A673 (cell line): Measurements from ENCODE around the gene EYA3. TPM values are rescaled to one million over a fixed set of nuclear protein-coding genes. Genes with fewer than 3 reads are reported as not detected.

ENCODE experiments used
- BruUV-seq: library from RNA; stranded (reverse); fragments of 400-500 nt; replicated peaks from 2 replicates; lab custom pipeline; 2021; lab: Mats Ljungman, UMichigan
- CTCF ChIA-PET: fragments of 300-600 bp; sonication (Branson Sonifier 250); formaldehyde crosslinking; loops from one replicate; lab custom pipeline; 2022; ENCODE audit warnings: antibody characterized with exemption; lab: Charles Lee
- POLR2A ChIA-PET: fragments of 300-600 bp; sonication (Branson Sonifier 250); formaldehyde crosslinking; loops from one replicate; lab custom pipeline; 2022; ENCODE audit warnings: antibody characterized with exemption; ENCODE audit not compliant: low non-redundant PET; lab: Charles Lee
- DNase-seq: peaks from one replicate; pipeline ENCODE4 v3.0.0-alpha.2; 2015; ENCODE audit warnings: low spot score
- H3K27ac ChIP-seq: fragments of 200-600 bp; sonication (generic); 2 replicates; pipeline ENCODE4 v1.5.1; 2016; ENCODE audit warnings: mixed run types, low read depth, mild to moderate bottlenecking, mixed read lengths, antibody characterized with exemption, low read length; ENCODE audit not compliant: poor library complexity, severe bottlenecking
- H3K27me3 ChIP-seq: fragments of 200-600 bp; sonication (generic); replicated peaks from 2 replicates; pipeline ENCODE4 v1.6.1; 2017; ENCODE audit warnings: mixed run types, low read depth, mild to moderate bottlenecking, mixed read lengths, antibody characterized with exemption, low read length; ENCODE audit not compliant: insufficient read depth, poor library complexity
- H3K36me3 ChIP-seq: fragments of 200-600 bp; sonication (generic); 2 replicates; pipeline ENCODE4 v1.6.1; 2016; ENCODE audit warnings: mixed run types, mild to moderate bottlenecking, mixed read lengths, antibody characterized with exemption, low read length; ENCODE audit not compliant: insufficient read depth, poor library complexity, severe bottlenecking
- H3K4me1 ChIP-seq: fragments of 200-600 bp; sonication (generic); 2 replicates; pipeline ENCODE4 v1.6.1; 2017; ENCODE audit warnings: mixed run types, mild to moderate bottlenecking, mixed read lengths, antibody characterized with exemption, low read length; ENCODE audit not compliant: insufficient read depth, poor library complexity, severe bottlenecking
- H3K4me3 ChIP-seq: fragments of 200-600 bp; sonication (generic); 2 replicates; pipeline ENCODE4 v1.5.1; 2016; ENCODE audit warnings: low read depth, mixed run types, mild to moderate bottlenecking, mixed read lengths, low read length; ENCODE audit not compliant: poor library complexity, severe bottlenecking
- H3K9me3 ChIP-seq: fragments of 200-600 bp; sonication (generic); 2 replicates; pipeline ENCODE4 v1.6.1; 2016; ENCODE audit warnings: mixed run types, low read depth, mild to moderate bottlenecking, mixed read lengths, antibody characterized with exemption, low read length; ENCODE audit not compliant: poor library complexity, severe bottlenecking
- CTCF ChIP-seq: fragments of 300-800, 200-600 bp; sonication (generic); conservative IDR thresholded peaks from 2 replicates; pipeline ENCODE4 v1.5.1; 2017; ENCODE audit warnings: low read depth, mild to moderate bottlenecking, antibody characterized with exemption, low read length, moderate library complexity, mixed read lengths
- EZH2 ChIP-seq: fragments of 200-600 bp; sonication (generic); IDR thresholded peaks from 2 replicates; pipeline ENCODE4 v1.6.1; 2017; ENCODE audit warnings: borderline replicate concordance, low read depth, mild to moderate bottlenecking, mixed read lengths, antibody characterized with exemption, low read length; ENCODE audit not compliant: poor library complexity, severe bottlenecking
- intact Hi-C: fragments of 100-400 bp; cut with micrococcal nuclease; formaldehyde crosslinking; loops from one replicate; pipeline ENCODE4 v1.10.0; 2022; ENCODE audit not compliant: unreplicated experiment
- total RNA-seq: library from RNA; stranded (reverse); gene quantifications from 2 replicates; pipeline ENCODE4 v1.2.3, GENCODE V29; 2021

EYA3 gene
- total RNA-seq, 1 experiment from 2014 or later, result 33.4 TPM

DNA sequence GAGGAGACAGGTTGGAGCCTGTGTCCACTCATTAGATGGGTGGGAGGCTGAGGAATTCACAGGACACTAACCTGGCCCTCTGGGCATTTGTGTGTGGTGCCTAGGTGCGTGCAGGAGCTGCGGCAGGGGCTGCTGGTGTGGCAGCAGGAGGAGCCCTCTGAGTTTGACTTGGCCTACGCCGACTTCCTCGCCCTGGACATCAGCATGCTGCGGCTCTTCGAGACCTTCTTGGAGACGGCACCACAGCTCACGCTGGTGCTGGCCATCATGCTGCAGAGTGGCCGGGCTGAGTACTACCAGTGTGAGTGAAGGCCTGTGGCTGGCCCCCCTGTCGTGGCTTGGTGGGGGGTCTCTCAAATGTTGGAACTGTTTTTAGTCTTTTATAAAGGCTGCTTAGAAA is 125.0 kb downstream of the EYA3 start:
- peaks cover 6% of the 10 kb centered on the region for H3K4me1 ChIP-seq
- H3K27ac ChIP-seq, result no peak overlapping the region
- TF ChIP-seq EZH2 (no peak), CTCF (no peak)
- H3K4me3 ChIP-seq, result no peak overlapping the region
- DNase-seq, result no peak
- no TSS peak for BruUV-seq
- ChIA-PET POLR2A (no interaction called here), CTCF (no interaction called here)
- intact Hi-C loops, result no loop called here
- no peaks in the 10 kb centered on the region for H3K9me3 ChIP-seq
- H3K27me3 ChIP-seq, result no peaks in the 10 kb centered on the region
- peaks cover 3% of the 10 kb centered on the region for H3K36me3 ChIP-seq

DNA sequence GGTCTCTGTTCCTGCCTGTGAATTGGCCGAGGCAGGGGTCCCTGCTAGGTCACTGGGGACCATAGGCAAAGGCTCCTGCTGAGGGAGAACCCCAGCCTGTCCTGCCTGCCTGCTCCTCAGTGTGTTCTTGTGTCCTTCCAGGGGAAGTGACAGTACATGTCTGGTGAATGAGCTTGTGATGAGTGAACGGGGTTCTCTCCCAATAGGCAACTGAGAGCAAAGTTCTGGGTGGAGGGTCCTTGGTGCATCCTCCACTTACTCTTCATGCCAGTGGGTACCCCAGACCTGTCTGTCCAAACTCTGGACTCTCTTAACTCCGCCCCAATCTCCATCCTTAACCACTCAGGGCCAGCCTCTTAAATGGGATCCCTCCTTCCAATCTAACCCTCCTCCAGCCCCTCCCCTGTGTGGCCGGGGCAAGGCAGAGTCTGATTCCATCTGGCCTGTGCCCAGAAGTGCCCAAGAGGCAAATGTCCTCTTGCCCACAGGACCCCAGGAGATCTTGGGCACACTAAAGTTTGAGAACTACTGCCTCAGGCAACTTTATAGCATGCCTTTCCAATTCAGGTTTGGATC is 126.7 kb downstream of the EYA3 start:
- no TSS peak for BruUV-seq
- POLR2A ChIA-PET, result no interaction called here
- Histone ChIP-seq H3K27me3 (no peaks in the 10 kb centered on the region), H3K9me3 (no peaks in the 10 kb centered on the region), H3K4me3 (no peak overlapping the region), H3K27ac (no peak overlapping the region), H3K4me1 (peaks cover 6% of the 10 kb centered on the region), H3K36me3 (peaks cover 3% of the 10 kb centered on the region)
- DNase-seq, result no peak
- CTCF ChIA-PET, result no interaction called here
- TF ChIP-seq CTCF (no peak), EZH2 (no peak)
- intact Hi-C loops, result no loop called here

- H3K4me3 ChIP-seq, result peak overlapping the region; percentile 84
- peaks cover 6% of the 10 kb centered on the region for H3K4me1 ChIP-seq
- ChIA-PET POLR2A (no interaction called here), CTCF (no interaction called here)
- H3K9me3 ChIP-seq, result no peaks in the 10 kb centered on the region
- peak overlapping the region; percentile 61 for H3K27ac ChIP-seq
- no TSS peak for BruUV-seq
- intact Hi-C loops, result no loop called here
- peaks cover 3% of the 10 kb centered on the region for H3K36me3 ChIP-seq
- TF ChIP-seq EZH2, result no peak
- no peak for TF ChIP-seq CTCF
- no peaks in the 10 kb centered on the region for H3K27me3 ChIP-seq
- no peak for DNase-seq
These were observed 127.4 kb downstream of the EYA3 start for GRCh38 chr1:27960762-27961645.
